Islet of Langerhans (tissue), 1 donor: ENCODE results near the gene ZC3H18.
"Not testable (repeated sequence)": the region's sequence is repeated elsewhere in the genome, so short reads cannot be mapped to it uniquely, and the experiment has no call there.

ENCODE experiments used
- FAIRE-seq: peaks from one replicate; lab custom pipeline; 2011; peaks lifted over from hg19 to GRCh38; lab: Jason Lieb, UNC

The ZC3H18 gene

DNA sequence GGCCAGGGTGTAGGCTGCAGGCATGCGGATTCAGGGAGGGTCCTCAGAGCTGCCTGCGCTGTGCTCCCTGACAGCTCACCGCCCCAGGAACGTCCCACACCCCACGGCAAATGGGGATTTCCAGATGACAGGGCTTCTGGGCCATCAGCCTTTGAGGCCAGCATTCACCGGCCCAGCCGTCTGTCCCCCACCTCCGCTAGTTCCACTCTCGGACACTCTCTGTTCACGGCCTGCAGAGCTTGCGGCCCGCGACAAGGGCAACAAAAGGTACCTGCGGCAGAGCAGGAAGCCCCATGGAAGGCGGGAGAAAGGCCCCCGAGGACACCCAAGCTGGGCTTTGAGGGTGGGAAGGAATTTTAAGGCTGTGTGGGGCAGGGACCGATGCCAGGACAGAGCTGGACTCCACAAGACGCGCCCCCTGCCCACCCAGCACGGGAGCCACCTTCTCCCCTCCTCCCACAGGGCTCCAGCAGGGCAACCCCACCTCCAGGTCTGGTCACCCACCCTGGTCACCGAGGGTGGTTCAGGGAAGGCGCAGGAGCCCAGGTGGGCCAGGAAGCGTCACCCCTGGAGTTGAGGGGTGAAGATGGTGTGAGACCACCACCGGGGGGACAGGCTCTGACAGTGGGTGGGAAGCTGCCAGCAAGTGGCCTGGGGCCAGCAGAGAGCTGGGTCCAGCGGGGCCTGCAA is 86.2 kb downstream of the ZC3H18 start:
- FAIRE-seq, result no peak

GRCh38 chr16:88657371-88657770 is 87.2 kb downstream of the ZC3H18 start:
- FAIRE-seq, result no peak

DNA sequence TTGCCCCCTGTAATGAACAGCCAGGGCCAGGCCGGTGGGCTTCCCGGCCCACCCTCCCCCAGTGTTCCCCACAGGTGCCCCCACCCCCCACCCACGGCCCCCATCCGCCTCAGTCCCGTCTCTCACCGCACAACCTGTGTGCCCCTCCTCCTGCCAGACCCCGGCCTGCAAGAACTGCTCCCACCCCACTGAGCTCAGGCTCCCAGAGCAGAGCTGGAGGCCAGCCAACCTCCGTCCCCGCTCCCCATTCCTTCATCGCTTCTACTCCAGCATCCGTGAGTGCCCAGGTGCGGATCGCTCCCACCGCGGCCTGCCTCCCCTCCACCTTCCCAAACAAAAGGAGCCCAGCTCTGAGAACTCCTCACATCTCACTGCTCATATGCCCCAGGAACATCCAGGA is 88.5 kb downstream of the ZC3H18 start:
- no peak for FAIRE-seq

DNA sequence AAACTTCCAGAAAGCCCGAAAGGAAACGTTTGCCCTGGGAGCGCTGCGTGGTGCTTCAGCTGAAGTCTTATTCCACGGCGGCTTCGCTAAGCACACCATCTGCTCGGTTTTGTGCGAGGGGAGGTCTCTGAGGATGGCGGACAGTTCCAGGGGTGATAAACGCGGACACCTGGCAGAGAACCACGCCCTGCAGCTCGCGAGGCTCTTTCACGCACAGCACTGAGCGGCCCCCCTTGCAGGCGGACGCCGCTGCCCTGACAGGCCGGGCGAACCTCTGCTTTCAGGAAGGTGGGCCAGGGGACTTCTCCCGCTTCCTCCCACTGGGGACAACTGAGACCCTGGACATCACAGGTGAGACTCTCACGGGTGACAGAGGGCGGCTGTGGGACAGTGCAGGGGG is 89.0 kb downstream of the ZC3H18 start:
- no peak for FAIRE-seq

- no peak for FAIRE-seq
Measured at GRCh38 chr16:88661468-88661867, 91.3 kb downstream of the ZC3H18 start.

DNA sequence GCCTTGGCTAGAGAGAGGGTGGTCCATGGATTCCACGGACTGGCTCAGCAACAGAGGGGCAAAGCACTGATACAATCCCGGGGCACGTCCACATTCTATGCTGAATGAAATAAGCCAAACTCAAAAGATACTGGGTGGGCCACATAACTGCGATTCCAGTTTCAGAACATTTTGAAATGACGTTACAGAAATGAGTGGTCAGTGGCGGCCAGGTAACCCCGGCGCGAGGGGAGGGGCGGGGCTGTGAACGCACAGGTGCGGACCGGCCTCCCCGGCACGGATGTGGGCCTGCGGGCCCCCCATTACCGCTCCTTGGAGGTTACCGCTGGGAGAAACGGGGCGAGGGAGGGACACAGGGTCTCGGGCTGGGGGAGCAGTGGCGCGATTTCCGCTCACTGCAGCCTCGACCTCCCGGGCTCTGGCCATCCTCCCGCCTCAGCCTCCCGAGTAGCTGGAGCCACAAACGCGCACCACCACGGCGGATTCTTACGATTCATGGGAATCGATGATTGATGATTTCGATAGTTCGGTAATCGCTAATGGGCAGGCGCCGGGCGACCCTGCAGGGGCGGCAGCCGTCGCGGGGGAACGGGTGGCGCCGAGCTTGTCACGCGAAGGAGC is 92.1 kb downstream of the ZC3H18 start:
- no peak for FAIRE-seq

DNA sequence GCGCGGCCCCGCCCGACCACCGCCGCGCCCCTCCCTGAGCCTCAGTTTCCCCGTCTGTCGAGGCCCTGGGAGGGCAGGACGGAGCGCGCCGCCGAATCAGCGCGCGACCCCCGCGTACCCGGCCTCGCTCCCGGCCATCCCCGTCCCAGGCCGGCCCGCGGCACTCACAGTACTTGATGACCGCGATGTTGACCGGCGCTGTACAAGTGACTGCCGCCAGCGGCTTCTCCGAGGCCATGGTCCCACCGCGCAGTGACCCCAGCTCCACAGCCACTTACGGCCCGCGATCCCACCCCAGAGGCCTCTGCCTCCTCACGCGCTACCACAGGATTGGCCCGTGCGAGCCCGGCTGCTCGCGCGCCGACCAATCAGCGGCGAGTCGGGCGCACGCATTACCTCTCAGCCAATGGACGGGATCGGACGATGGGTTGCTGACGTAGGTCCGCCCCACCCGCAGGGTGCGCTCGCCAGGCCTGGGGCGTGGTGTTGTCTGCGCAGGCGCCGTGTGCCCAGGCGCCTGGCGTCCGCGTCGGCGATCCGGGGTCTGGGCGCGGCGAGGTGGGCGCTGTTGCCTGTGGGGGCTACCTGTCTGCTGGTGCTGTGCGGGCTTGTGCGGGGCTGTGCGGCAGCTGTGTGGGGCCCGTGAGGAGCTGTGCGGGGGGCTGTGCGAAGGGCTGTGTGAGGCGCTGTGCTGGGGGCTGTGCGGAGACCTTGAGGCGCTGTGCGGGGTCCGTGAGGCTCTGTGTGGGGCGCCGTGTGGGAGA is 92.8 kb downstream of the ZC3H18 start, which contains the start of gene MVD:
Gene MVD (minus strand): TSS at position 249 of the 764 bp plus-strand sequence. CDS start 11 bp downstream, at position 238.
- FAIRE-seq, result no peak

DNA sequence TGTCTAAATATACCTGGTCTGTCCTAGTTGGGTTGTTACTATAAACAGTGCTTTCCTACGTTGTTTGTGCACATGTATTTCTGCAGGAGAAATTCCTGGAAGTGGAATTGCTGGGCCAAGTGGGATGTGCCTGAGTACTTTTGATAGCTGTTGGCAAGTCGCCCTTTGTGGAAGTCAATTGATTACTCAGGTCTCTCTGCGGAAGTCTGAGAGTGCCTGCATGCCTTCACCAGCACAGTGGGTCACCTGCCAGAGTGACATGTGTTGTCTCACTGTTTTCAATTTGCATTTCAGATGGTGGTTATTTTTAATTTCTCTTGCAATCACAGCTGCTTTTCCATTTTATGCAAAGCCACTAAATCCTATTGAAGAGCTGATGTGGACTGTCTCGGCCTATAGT is 94.9 kb downstream of the ZC3H18 start:
- no peak for FAIRE-seq

DNA sequence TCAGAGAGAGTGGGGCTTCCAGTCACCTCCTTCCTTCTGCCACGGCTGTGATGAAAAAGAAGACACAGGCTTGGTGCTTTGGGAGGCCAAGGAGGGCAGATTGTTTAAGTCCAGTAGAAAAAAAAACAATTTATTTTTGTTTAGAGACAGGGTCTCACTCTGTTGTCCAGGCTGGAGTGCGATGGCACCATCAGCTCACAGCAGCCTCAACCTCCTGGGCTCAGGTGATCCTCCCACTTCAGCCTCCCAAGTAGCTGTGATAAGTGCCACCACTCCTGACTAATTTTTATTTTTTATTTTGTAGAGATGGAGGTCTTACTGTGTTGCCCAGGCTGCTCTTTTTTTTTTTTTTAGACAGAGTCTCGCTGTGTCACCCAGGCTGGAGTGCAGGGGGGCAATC is 95.4 kb downstream of the ZC3H18 start:
- FAIRE-seq, result no peak

DNA sequence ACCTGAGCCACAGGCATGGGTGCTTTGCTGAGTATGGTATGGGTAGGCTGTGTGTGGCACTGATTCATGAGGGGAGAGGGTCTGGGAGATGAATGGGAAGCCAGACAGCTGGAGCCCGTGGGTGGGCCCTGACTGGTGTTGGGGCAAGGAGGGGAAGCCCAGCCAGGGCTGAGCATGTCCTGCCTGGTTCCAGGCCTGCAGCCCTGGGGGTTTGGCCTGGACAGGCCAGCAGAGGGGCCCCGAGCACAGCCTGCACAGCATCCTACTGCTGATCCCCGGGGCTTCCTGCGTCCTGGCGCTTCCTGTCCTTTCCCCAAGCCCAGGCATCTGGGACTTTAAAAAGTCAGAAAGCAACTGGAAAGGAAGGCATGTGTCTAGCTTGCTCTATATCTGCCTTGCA is 97.3 kb downstream of the ZC3H18 start:
- FAIRE-seq, result no peak

DNA sequence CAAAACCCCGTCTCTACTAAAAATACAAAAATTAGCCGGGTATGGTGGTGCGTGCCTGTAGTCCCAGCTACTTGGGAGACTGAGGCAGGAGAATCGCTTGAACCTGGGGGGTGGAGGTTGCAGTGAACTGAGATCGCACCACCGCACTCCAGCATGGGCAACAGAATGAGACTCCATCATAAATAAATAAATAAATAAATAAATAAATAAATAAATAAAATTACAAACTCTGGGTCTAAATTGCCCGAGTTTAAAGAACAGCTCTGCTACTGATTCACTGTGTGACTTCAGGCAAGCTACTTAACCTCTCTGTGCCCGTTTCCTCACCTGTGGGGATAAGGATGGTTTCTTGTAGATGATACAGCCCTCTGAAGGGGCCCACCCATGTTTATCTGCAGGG is 99.3 kb downstream of the ZC3H18 start:
- FAIRE-seq, result not testable (repeated sequence)

GRCh38 chr16:88669980-88670379 is 99.8 kb downstream of the ZC3H18 start:
- no peak for FAIRE-seq

GRCh38 chr16:88671806-88672205 is 101.6 kb downstream of the ZC3H18 start:
- no peak for FAIRE-seq

- no peak for FAIRE-seq
Measured at GRCh38 chr16:88672776-88673175, 102.6 kb downstream of the ZC3H18 start.

GRCh38 chr16:88673716-88674379 is 103.6 kb downstream of the ZC3H18 start:
- FAIRE-seq, result no peak

- no peak for FAIRE-seq
Measured at GRCh38 chr16:88676502-88677242, 106.5 kb downstream of the ZC3H18 start.

- FAIRE-seq, result no peak
Measured at GRCh38 chr16:88677721-88678120, 107.5 kb downstream of the ZC3H18 start.

DNA sequence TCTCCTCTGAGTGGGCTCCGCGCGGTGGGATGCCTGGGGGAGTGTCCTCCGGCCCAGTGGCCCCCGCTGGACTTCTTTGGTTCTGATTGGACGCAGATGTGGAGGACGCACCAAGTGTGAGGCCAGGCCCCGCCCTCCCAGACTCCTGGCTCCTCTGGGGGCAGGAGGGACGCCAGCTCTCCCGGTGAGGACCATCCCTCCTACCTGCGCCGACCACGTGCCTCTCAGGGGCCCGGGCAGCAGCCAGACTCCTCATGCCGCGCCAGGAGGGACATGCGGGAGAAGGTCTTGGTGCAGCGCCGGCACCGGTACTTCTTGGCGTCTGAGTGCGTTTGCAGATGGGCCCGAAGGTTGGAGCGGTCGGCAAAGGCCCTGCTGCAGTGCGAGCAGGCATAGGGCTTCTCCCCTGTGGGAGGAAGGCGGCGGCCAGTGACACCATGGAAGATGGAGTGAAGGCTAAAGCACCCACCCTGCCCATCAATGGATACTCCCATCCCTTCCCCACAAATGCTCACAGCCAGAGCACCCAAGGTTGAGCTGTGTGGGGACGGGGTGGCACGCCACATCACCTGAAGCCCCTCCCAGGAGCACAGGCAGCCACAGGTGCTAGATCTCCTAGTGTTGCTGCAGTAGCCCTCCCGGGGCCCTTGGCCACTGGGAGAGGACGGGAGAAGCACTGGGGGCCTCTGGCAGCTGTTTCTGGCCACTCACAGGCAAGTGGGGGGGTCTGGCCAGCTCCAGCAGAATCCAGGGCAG is 108.2 kb downstream of the ZC3H18 start:
- FAIRE-seq, result no peak

GRCh38 chr16:88680554-88681083 is 110.4 kb downstream of the ZC3H18 start:
- no peak for FAIRE-seq

DNA sequence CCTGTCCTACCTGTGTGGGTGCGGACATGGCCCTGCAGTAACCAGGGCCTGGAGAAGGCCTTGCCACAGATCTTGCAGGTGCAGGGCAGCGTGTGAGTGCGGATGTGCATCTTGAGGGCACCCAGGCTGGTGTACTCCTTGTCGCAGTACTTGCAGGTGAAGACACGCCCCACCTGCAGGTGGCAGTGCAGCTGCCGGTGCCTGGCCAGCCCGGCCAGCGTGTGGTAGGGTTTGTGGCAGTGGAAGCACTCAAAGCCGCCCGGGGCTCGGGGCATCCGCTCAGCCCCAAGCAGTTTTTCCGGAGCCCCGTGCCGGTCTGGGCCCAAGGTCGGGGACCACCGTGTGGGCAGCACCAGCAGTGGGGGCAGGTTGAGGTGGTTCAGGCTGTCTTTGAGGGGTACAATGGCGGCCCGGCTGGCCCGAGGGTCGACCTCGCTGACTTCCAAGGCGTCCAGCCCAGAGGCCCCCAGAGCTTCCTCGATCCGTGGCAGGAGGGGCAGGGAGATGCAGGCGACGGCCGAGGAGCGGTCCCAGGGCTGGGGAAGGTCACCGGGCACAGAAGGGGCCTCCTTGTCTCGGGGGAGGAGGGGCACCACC is 111.0 kb downstream of the ZC3H18 start:
- no peak for FAIRE-seq
